Esophagus squamous epithelium (tissue), 5 donors: ENCODE measurements around the gene GINS3. TPM values are rescaled to one million over a fixed set of nuclear protein-coding genes. Genes with fewer than 3 reads are reported as not detected.

Source experiments
- DNase-seq: peaks from one replicate; lab custom pipeline; 2025; lab: John Stamatoyannopoulos, UW
- H3K27ac ChIP-seq, 4 donors: fragments of 200-600 bp; sonication (generic); one replicate each; pipeline ENCODE4 v1.5.1; 2016 to 2019; ENCODE audit warnings: mild to moderate bottlenecking in 1 of 4
- H3K27me3 ChIP-seq, 4 donors: fragments of 200-600 bp; sonication (generic); 1 replicate in 3 of 4; 2 replicates in 1 of 4; pipeline versions ENCODE4 v1.5.1 to v1.6.0; 2017 to 2021; ENCODE audit warnings: antibody characterized with exemption in 1 of 4
- H3K36me3 ChIP-seq, 3 donors: fragments of 200-600 bp; sonication (generic); one replicate each; pipeline ENCODE4 v1.5.1; 2016 to 2019
- H3K4me1 ChIP-seq, 3 donors: fragments of 200-600 bp; sonication (generic); one replicate each; pipeline ENCODE4 v1.5.1; 2017 to 2019
- H3K4me3 ChIP-seq, 4 donors: fragments of 200-600 bp; sonication (generic); 1 replicate in 3 of 4; 2 replicates in 1 of 4; pipeline ENCODE4 v1.5.1; 2016 to 2019; ENCODE audit warnings: mild to moderate bottlenecking in 2 of 4, moderate library complexity in 1 of 4
- H3K9me3 ChIP-seq, 3 donors: fragments of 200-600 bp; sonication (generic); one replicate each; pipeline ENCODE4 v1.5.1; 2016 to 2019
- CTCF ChIP-seq, 6 experiments: fragments of 450-650 bp in 4 of 6; fragments of 200-600 bp in 2 of 6; sonication (generic) in 2 of 6; IDR thresholded peaks; one replicate each; pipeline ENCODE4 v1.5.1; 2016 to 2019; ENCODE audit warnings: antibody characterized with exemption in 6 of 6, mild to moderate bottlenecking in 4 of 6, moderate library complexity in 4 of 6
- POLR2A ChIP-seq, 4 donors: fragments of 450-650 bp; IDR thresholded peaks; one replicate each; pipeline ENCODE4 v1.6.1; 2017; ENCODE audit warnings: antibody characterized with exemption in 4 of 4, mild to moderate bottlenecking in 4 of 4, moderate library complexity in 3 of 4
- WGBS, 2 donors: methylation state at CpG; one replicate each; pipeline ENCODE4 v1.1.5; 2018; 5-methylcytosine and 5-hydroxymethylcytosine counted together
- intact Hi-C: fragments of 100-400 bp; cut with DNase I; formaldehyde crosslinking; loops from one replicate; pipeline ENCODE4 v1.15.0; 2022
- total RNA-seq, 4 donors: library from RNA; depleted of rRNA; stranded (reverse); fragments of >200 nt; gene quantifications; one replicate each; pipeline ENCODE4 v1.1.0, GENCODE V29; 2016
- donor health status: DM: yes; HTN: yes; CAD: no.

Gene GINS3
- total RNA-seq, 4 donors from 2014 or later = 7.1 to 15.1 (median 10.8) TPM

DNA sequence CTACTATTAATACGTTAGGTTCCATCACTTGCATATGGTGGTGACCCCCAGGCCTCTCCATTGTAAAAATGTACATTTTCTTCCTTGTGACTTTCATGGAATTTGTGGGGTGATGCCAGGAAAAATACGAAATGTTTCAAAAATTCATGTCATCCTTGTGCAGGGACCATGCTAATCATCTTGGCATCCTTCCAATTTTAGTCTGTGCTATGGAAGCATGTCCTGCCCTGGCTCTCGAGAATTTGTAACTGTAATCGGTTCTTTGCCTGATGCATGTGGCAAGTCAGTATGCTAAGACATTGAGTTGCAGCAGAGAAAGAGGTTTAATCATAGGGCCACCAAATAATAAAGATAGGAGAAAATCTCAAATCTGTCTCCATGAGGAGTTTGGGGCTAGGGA lies 14.3 kb upstream of the GINS3 start:
- intact Hi-C loops = no loop called here
- WGBS, 2 donors = 56 to 69% methylated on average over 4 of the region's 4 CpGs
- no peaks in the 10 kb centered on the region for H3K27me3 ChIP-seq
- no peaks in the 10 kb centered on the region for H3K36me3 ChIP-seq
- TF ChIP-seq POLR2A (IDR thresholded peaks at IDR 0.05) (no peak), CTCF (IDR thresholded peaks at IDR 0.05) (no peak)
- no peak overlapping the region for H3K27ac ChIP-seq
- H3K9me3 ChIP-seq = no peaks in the 10 kb centered on the region
- no peak overlapping the region for H3K4me3 ChIP-seq
- H3K4me1 ChIP-seq = no peaks in the 10 kb centered on the region
- DNase-seq = no peak

- no peak for TF ChIP-seq CTCF (IDR thresholded peaks at IDR 0.05)
- TF ChIP-seq POLR2A (IDR thresholded peaks at IDR 0.05) = no peak
- Histone ChIP-seq H3K9me3 (no peaks in the 10 kb centered on the region), H3K27ac (no peak overlapping the region), H3K4me1 (no peaks in the 10 kb centered on the region), H3K27me3 (no peaks in the 10 kb centered on the region), H3K36me3 (no peaks in the 10 kb centered on the region), H3K4me3 (no peak overlapping the region)
- DNase-seq = no peak
- intact Hi-C loops = no loop called here
Measured at GRCh38 chr16:58378401-58378800, 13.9 kb upstream of the GINS3 start.

GRCh38 chr16:58379736-58380135 lies 12.5 kb upstream of the GINS3 start:
- WGBS, 2 donors = 90 to 95% methylated on average over 4 of the region's 4 CpGs
- Histone ChIP-seq H3K27ac (no peak overlapping the region), H3K36me3 (no peaks in the 10 kb centered on the region), H3K4me3 (no peak overlapping the region), H3K27me3 (no peaks in the 10 kb centered on the region), H3K4me1 (peaks cover 0 to 12% (median 0%) of the 10 kb centered on the region in 3 donors), H3K9me3 (no peaks in the 10 kb centered on the region)
- DNase-seq = no peak
- TF ChIP-seq POLR2A (IDR thresholded peaks at IDR 0.05) = no peak
- TF ChIP-seq CTCF (IDR thresholded peaks at IDR 0.05) = no peak
- intact Hi-C loops = no loop called here

DNA sequence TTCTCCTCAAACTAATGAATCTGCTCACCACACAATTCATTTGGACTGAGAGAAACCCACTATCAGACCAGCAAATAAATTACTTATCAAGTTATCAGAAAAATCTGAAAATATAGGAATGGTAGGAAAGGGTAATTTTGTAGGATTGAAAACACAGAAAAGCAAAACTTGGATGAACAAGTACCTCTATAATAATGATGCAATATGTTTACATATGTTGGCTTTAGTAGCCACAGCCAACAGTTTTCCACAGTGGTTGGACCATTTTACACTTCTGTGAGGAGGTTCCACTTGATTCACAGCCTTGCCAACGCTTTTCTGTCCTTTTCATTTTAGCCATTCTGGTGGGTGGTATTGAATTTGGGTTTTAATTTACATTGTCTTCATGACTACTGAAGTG lies 10.6 kb upstream of the GINS3 start:
- no peaks in the 10 kb centered on the region for H3K27me3 ChIP-seq
- WGBS, 2 donors = 74 to 88% methylated on average over 1 of the region's 1 CpG
- TF ChIP-seq POLR2A (IDR thresholded peaks at IDR 0.05) = no peak
- TF ChIP-seq CTCF (IDR thresholded peaks at IDR 0.05) = no peak
- H3K9me3 ChIP-seq = no peaks in the 10 kb centered on the region
- H3K4me3 ChIP-seq = no peak overlapping the region
- H3K27ac ChIP-seq = no peak overlapping the region
- intact Hi-C loops = no loop called here
- DNase-seq = no peak
- peaks cover 0 to 16% (median 0%) of the 10 kb centered on the region in 3 donors for H3K4me1 ChIP-seq
- no peaks in the 10 kb centered on the region for H3K36me3 ChIP-seq

- Histone ChIP-seq H3K4me1 (peaks cover 0 to 16% (median 0%) of the 10 kb centered on the region in 3 donors), H3K36me3 (no peaks in the 10 kb centered on the region), H3K27ac (peak overlapping the region; percentile 37 to 60 (median 48)), H3K9me3 (no peaks in the 10 kb centered on the region), H3K4me3 (no peak overlapping the region), H3K27me3 (no peaks in the 10 kb centered on the region)
- DNase-seq = no peak
- 16 to 27% methylated on average over 5 of the region's 5 CpGs for WGBS, 2 donors
- no peak for TF ChIP-seq POLR2A (IDR thresholded peaks at IDR 0.05)
- intact Hi-C loops = no loop called here
Measured at GRCh38 chr16:58384437-58385055, 7.7 kb upstream of the GINS3 start.
